Stimulated activated CD8-positive, alpha-beta memory T cell treated with anti-CD3 and anti-CD28 coated beads, Interleukin-15, amount 100 ng/mL, for 48 hours (primary cell): ENCODE data around the gene PDZD8.

Experiments
- DNase-seq, 2 donors: peaks; one replicate each; pipeline ENCODE4 v3.0.0-alpha.2; 2020; ENCODE audit warnings: low read depth in 2 of 2

PDZD8 gene

GRCh38 chr10:117391436-117392205 is 16.4 kb upstream of the PDZD8 start:
- DNase-seq: no peak

DNA sequence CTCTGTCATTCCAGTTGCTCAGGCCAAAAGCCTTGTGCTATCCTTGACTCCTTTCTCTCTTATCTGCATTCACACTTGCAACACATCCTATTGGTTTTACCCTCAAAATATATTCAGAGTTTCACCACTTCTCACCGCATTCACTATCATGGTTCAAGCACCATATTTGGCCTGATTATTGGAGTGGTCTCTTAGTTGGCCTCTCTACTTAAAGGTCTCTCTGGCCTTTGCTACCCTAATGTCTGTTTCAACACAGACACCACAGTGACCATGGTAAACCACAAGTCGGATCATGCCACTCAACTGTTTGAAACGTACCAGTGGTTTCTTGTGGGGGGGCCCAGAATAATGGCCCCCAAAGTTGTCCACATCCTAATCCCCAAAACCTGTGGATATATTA is 15.2 kb upstream of the PDZD8 start:
- DNase-seq: no peak

- DNase-seq: no peak
Measured at GRCh38 chr10:117386805-117387204, 11.6 kb upstream of the PDZD8 start.

- DNase-seq: no peak
Measured at GRCh38 chr10:117382861-117383260, 7.6 kb upstream of the PDZD8 start.

DNA sequence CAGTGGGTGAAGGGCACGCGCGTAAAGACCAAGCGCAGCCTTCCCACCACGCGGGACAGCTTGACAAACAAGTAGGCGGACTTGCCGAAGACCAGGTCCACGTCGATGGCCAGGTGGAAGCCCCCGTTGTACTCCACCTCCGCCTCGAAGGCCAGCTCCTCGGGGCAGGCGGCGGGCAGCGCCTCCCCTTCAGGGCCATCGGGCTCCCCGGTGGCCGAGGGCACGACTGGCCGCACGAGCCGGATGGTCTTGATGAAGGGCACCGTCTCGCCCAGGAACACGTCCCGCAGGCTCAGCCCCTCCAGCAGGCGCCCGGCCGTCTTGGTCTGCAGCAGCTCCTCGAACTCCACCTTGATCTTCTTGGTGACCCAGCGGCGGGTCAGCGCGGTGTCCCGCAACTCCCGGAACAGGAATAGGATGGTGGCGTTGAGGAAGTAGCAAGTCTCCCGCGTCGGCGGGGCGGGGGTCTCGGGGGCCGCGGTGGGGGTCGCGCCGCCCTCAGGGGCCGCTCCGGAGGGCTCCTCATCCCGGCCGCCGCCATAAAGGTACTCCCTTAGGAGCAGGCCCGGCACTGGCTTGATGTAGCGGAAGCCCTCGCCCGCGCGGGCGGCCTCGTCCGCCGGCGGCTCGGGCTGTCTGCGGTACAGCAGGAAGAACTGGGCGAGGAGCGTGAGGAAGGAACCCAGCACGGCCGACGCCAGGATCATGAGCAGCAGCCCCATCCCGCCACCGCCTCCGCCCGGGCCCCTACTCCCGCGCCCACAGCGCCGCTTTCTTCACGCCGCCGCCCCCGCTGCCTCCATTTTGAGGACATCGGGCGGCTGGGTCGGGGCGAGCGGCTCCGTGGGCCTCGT is 507 bp downstream of the PDZD8 start:
- DNase-seq: peak; percentile 12

GRCh38 chr10:117373823-117374505 is 1.3 kb downstream of the PDZD8 start:
- DNase-seq: peak; percentile 12 to 15

GRCh38 chr10:117370205-117370604 is 5.0 kb downstream of the PDZD8 start:
- DNase-seq: no peak

- DNase-seq: no peak
Measured at GRCh38 chr10:117367718-117368117, 7.5 kb downstream of the PDZD8 start.

DNA sequence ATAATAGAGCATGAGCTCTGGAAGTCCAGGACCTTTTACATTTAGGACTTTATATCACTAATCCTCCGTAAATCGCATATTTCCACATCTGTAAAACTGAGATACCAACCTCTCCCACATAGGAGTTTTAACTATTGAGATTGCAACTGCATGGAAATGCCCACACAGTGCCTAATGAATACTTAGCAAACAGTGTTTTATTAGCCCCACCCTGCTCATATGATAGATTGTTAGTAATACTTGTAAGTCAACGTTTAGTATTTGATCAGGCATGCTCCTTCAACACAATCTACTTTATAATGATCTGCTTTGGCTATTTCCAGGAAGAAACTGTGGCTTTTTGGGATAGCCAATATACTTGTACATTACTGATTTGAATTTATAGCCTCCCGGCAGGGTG is 8.5 kb downstream of the PDZD8 start:
- DNase-seq: no peak

DNA sequence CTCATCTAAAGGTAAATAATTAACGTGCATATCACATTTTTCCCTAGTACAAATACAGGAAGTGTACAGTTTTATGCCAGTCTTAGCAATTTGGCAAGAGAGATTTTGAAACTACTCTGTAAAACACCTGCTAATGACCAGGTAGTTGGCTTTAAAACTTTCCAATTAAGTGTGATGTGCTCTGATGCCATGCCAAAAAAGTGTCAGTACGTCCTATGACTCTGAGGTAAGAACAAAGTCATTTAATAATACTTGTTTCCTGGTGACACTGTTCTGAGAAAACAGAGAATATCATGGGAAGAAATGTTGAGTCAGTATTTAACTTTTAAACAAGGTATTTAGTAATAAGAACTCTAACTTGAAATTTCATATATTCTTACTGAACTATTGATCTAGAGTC is 9.6 kb downstream of the PDZD8 start:
- DNase-seq: no peak

DNA sequence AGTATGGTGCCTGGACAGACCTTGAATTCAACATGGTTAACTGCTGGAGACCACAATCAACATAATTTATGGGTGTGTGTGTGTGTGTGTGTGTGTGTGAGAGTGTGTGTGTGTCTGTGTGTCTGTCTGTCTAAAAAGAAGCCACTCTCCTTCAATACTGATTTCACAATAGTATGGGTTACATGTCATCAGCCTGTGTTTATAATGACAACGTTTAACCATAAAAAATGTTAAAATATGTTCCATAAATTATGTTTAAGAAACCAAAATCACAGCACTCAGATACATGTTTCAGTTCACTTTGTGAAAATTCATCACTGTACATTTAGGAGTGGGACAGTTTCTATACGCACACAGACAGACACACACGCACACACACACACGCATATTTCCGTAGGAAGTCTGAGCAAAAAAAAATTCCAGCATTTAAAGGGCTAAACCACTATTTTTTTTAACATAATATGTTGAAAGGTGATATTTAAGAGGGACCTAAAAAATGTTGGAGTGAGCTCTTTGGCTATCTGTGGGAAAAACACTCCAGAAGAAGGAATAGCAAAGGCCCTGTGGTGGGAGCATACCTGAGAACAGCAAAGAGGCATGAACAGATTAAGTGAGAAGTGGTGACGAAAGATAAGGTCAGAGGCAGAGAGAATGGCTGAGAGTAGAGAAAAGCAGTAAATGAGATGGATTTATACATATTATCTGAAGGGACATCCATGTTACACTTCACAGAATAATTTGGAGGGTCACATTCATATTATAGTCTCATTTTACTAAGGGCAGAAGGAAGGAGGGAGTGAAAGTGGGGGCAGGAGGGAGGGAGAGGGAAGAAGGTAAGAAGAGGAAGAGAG is 10.9 kb downstream of the PDZD8 start:
- no peak for DNase-seq

DNA sequence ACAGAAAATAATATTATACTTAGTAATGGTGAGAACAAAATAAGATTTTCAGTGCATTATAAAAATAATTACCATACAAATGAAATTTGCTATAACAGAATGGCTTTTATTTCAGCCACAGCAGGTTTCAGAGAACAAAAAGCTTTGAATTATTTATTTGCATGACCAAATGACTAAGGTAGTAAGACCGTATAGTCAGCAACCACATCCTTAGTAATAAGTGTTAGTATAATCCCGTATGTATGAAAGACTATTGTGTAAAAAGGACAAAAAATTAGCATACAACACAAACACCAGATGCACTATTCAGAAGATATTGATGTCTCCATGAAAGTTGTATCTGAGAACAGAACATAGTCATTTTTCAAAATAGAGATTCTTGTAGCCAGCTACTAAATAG is 12.2 kb downstream of the PDZD8 start:
- no peak for DNase-seq

DNA sequence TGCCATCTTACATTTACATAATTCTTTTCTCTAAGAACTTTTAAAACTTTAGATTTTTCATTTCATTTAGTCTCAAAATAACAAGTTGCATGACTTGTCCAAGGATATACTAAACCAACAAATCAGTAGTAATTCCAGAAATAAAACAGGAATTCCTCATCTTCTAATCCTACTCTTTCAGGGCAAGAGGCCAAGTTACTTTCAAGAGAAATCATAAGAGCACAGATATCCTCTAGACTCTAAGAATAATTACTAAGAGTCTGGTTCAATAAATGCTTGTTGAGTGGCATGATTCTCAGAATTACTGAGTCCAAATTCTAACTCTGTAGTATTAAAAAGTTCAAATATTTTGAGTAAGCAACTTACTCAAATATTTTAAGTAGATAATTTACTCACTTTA is 12.9 kb downstream of the PDZD8 start:
- no peak for DNase-seq

DNA sequence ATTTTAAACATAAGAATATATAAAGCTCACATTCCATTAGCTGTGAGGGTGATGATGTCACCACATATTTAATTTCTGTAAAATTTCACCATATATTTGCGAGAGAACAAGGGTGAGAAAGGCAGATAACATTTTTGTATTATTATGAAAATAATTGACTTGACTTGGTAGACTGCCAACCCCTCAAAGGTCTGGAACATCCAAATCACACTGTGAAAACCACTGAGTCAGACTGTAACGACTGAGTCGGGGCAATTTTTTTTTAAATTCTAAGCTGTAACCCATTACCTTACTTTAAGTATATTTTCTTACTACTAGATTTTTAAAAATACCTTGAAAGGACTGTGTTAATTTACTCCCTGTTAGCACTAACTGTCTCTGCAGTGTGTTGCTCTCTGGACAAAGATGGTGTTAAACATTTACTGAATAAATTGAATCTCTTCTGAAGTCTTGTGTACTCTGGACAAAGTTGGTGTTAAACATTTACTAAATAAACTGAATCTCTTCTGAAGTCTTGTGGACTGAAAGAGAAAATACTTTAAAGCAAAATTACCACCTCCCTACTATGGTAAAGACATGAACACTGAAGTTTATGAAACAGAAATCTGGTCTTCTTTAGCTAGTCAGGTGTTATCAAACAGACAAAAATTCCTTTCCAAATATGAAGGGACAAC is 14.1 kb downstream of the PDZD8 start:
- no peak for DNase-seq

GRCh38 chr10:117360016-117360415 is 15.2 kb downstream of the PDZD8 start:
- no peak for DNase-seq

DNA sequence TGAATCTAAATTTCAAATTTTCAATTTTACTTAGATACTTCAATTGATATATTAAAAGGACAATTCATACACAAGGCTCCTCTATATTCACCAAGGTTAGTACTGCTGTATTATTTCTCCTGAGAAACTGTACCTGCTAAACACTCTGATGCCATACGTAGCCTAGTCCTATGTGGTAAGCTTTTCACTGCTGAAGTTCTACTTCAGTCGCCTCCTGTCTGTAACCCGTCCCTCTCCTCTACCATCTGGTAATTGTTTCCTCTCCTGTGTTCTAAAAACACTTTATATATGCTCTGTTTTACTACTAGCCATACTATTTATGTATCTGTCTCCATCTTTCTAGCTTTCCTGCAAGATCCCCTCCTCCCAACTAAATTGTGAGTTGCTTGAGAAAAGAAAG is 20.2 kb downstream of the PDZD8 start:
- no peak for DNase-seq

DNA sequence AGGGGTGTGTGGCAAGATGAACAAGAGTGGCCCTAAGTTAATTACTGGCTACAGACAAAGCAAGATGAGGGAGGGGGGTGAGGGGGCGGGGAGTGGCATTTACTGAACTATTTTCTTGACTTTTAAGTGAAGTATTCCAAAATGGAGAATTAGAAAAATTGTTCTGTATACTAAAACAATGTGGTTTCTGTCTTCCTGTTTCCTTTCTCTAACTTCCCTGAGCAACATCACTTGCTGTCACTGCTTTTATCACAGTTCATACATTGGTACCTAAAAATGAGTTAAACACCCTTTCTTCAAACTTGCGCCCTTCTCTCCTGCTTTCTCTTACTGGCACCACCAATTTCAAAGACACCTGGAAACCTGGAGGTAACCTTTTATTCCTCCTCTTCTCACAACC is 21.6 kb downstream of the PDZD8 start:
- no peak for DNase-seq

GRCh38 chr10:117352724-117353123 is 22.5 kb downstream of the PDZD8 start:
- DNase-seq: no peak

GRCh38 chr10:117351996-117352395 is 23.2 kb downstream of the PDZD8 start:
- no peak for DNase-seq

DNA sequence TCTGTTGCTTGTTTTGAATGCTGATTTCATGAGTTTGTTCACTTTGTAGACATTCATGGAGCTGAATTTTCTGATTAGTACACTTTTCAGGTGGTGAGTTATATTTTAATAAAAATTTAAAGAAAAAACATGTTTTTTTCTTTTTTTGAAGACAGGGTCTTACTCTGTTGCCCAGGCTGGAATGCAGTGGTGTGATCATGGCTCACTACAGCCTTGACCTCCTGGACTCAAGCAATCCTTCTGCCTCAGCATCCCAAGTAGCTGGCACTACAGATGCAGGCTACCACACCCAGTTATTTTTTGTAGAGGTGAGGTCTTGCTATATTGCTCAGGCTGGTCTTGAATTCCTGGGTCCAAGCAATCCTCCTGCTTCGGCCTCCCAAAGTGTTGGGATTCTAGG is 23.7 kb downstream of the PDZD8 start:
- no peak for DNase-seq

DNA sequence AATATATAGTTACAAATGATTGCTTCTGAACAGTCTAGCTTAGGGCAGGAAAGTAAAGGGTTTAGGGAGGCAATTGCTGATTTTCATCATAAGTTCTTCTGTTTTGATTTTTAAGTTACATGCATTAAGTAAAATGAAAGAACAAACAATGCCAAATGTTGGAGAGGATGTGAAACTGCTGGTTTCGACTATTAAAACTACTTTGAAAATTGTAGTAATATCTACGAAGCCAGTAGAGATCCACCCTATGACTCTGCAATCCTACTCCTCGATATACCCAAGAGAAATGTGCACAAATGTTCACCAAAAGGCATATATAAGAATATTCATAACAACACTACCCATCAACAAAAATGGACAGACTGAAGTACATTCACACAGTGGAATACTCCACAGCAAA is 24.3 kb downstream of the PDZD8 start:
- no peak for DNase-seq
